Gastroesophageal sphincter (tissue), 4 donors: ENCODE measurements around the gene ZNF446. TPM values are rescaled to one million over a fixed set of nuclear protein-coding genes. Genes with fewer than 3 reads are reported as not detected.
"Not testable (repeated sequence)": the region's sequence is repeated elsewhere in the genome, so short reads cannot be mapped to it uniquely, and the experiment has no call there.

Source experiments
- ATAC-seq: fragments of 150-250 bp; one replicate; pipeline ENCODE4 v1.9.1; 2016; ENCODE audit warnings: mild to moderate bottlenecking, moderate library complexity
- H3K27ac ChIP-seq, 4 donors: fragments of 200-600 bp; sonication (generic) in 3 of 4; 1 replicate in 3 of 4; 2 replicates in 1 of 4; pipeline ENCODE4 v1.5.1; 2016 to 2019
- H3K27me3 ChIP-seq: fragments of 200-600 bp; sonication (generic); one replicate; pipeline ENCODE4 v1.5.1; 2019
- H3K36me3 ChIP-seq, 2 donors: fragments of 200-600 bp; sonication (generic); one replicate each; pipeline ENCODE4 v1.5.1; 2019; ENCODE audit warnings: control low read depth in 1 of 2
- H3K4me1 ChIP-seq, 3 donors: fragments of 200-600 bp; sonication (generic); 1 replicate in 2 of 3; 2 replicates in 1 of 3; pipeline ENCODE4 v1.5.1; 2016 to 2019; ENCODE audit warnings: control low read depth in 2 of 3
- H3K4me3 ChIP-seq, 2 donors: fragments of 200-600 bp; sonication (generic); one replicate each; pipeline ENCODE4 v1.5.1; 2019; ENCODE audit warnings: mild to moderate bottlenecking in 1 of 2, moderate library complexity in 1 of 2
- H3K9me3 ChIP-seq, 3 donors: fragments of 200-600 bp; sonication (generic); one replicate each; pipeline ENCODE4 v1.5.1; 2017 to 2019; ENCODE audit warnings: control low read depth in 2 of 3
- EP300 ChIP-seq: sonication (generic); formaldehyde crosslinking; IDR thresholded peaks from one replicate; pipeline ENCODE4 v1.6.1; 2017; ENCODE audit warnings: antibody characterized with exemption, mild to moderate bottlenecking
- POLR2A ChIP-seq, 2 donors: fragments of 450-650 bp; IDR thresholded peaks; one replicate each; pipeline ENCODE4 v1.6.1; 2017; ENCODE audit warnings: antibody characterized with exemption in 2 of 2, mild to moderate bottlenecking in 2 of 2, moderate library complexity in 1 of 2
- POLR2AphosphoS5 ChIP-seq: sonication (generic); formaldehyde crosslinking; IDR thresholded peaks from one replicate; pipeline ENCODE4 v1.6.1; 2017; ENCODE audit warnings: antibody characterized with exemption
- WGBS, 2 donors: methylation state at CpG; one replicate each; pipeline ENCODE4 v1.1.5; 2018; ENCODE audit warnings: low coverage in 1 of 2; 5-methylcytosine and 5-hydroxymethylcytosine counted together
- total RNA-seq, 4 donors: library from RNA; depleted of rRNA; stranded (reverse); fragments of >200 nt; gene quantifications; one replicate each; pipeline ENCODE4 v1.1.0, GENCODE V29; 2016
- TF ChIP-seq, protein P1 (sequence below), 4 experiments: fragments of 200-600 bp in 2 of 4; fragments of 450-650 bp in 2 of 4; sonication (generic) in 1 of 4; IDR thresholded peaks; one replicate each; pipeline ENCODE4 v1.5.1; 2017 to 2019; ENCODE audit warnings: antibody characterized with exemption in 4 of 4, mild to moderate bottlenecking in 2 of 4, moderate library complexity in 2 of 4

The ZNF446 gene
- total RNA-seq, 4 donors from 2014 or later: 11.2 to 25.4 (median 17.5) TPM

DNA sequence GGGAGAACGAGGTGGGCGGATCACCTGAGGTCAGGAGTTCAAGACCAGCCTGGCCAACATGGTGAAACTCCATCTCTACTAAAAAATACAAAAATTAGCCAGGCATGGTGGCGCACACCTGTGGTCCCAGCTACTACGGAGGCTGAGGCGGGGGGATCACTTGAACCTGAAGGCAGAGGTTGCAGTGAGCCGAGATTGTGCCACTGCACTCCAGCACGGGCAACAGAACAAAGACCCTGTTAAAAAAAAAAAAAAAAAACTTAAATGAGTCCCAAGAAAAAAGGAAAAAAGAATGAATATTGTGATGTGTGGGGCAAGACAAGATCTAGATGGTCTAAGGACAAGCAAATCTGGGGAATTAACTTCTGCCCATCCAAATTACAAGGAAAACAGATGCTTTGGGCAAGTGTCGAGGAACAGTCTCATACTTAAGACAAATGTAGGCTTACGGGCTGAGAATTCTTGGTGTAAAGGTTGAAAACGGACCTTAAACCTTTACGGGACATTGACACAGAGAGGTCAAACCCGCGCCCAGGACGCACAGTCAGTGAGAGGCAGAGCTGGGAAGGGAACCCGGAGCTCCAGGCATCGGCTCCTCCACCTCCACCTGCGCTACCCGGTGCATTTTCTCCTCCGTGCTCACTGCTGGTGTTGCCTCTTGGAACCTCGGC is 9.9 kb upstream of the ZNF446 start:
- Histone ChIP-seq H3K36me3 (peaks cover 0 to 21% of the 10 kb centered on the region in 2 donors), H3K27me3 (no peaks in the 10 kb centered on the region), H3K4me1 (peaks cover 0 to 25% (median 3%) of the 10 kb centered on the region in 3 donors), H3K4me3 (peak overlapping the region; percentile 12 to 68), H3K27ac (peak overlapping the region in 1 of 4 donors; percentile 88), H3K9me3 (no peaks in the 10 kb centered on the region)
- TF ChIP-seq POLR2AphosphoS5 (no peak), POLR2A (IDR thresholded peaks at IDR 0.05) (no peak), EP300 (no peak)
- TF ChIP-seq, protein P1, sequence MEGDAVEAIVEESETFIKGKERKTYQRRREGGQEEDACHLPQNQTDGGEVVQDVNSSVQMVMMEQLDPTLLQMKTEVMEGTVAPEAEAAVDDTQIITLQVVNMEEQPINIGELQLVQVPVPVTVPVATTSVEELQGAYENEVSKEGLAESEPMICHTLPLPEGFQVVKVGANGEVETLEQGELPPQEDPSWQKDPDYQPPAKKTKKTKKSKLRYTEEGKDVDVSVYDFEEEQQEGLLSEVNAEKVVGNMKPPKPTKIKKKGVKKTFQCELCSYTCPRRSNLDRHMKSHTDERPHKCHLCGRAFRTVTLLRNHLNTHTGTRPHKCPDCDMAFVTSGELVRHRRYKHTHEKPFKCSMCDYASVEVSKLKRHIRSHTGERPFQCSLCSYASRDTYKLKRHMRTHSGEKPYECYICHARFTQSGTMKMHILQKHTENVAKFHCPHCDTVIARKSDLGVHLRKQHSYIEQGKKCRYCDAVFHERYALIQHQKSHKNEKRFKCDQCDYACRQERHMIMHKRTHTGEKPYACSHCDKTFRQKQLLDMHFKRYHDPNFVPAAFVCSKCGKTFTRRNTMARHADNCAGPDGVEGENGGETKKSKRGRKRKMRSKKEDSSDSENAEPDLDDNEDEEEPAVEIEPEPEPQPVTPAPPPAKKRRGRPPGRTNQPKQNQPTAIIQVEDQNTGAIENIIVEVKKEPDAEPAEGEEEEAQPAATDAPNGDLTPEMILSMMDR (IDR thresholded peaks at IDR 0.05): no peak
- WGBS, 2 donors: 23 to 32% methylated on average over 14 to 19 of the region's 20 CpGs
- ATAC-seq: peak; percentile 35

DNA sequence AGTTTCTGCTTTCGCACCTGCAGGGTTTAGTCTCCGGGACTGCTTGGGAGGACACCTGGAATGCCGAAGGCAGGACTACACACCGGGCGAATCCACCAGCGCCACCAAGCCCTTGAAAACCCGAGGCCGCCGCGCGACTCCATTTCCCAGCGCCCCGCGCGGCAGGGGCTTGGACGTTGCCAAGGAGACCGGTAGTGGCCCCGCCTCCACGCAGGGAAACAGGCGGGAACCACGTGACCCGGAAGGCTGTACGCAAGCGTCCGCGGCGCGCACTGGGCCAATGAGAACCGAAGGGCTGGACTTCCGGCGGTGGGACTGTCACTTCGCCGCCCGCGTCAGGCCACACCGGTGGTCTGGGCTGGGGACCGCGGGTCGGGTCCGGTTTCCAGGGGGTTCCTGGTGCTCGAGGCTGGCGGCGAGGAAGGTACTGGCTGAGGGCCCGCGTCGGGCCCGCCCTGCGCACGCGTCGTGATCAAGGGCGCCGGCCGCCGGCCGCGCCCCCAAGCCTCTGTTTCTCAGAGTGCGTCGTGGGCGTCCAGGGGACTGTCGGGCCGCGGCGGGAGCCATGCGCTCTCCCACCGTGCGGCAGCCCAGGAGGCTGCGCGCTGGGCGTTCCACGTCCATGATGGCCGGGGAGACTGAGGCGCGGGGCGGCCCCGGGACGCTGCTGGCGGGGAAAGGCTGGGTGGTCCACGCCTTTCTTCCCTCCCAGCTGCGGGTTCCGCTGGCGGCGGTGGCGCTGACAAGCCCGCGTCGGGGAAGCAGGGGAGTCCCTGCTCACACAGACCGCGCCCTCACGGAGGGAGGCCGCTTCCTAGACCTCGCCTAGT is 9.2 kb upstream of the ZNF446 start, which contains the start of gene ZNF324:
Gene ZNF324 (plus strand): TSS at position 321 of the 830 bp plus-strand sequence. CDS start 2,106 bp downstream, outside the sequence.
- Histone ChIP-seq H3K27ac (peak within 1 kb of the TSS; percentile 56 to 88 (median 84)), H3K4me1 (peaks cover 0 to 25% (median 3%) of the 10 kb centered on the region in 3 donors), H3K9me3 (no peaks in the 10 kb centered on the region), H3K4me3 (peak within 1 kb of the TSS; percentile 68 to 90), H3K36me3 (peaks cover 0 to 27% of the 10 kb centered on the region in 2 donors), H3K27me3 (no peaks in the 10 kb centered on the region)
- WGBS, 2 donors: 0 to 6% methylated on average over 1 to 10 of the region's 92 CpGs
- peak; percentile 59 to 63 for TF ChIP-seq POLR2A (IDR thresholded peaks at IDR 0.05)
- TF ChIP-seq POLR2AphosphoS5: peak; percentile 55
- no peak for TF ChIP-seq EP300
- TF ChIP-seq, protein P1 (IDR thresholded peaks at IDR 0.05): no peak
- peak; percentile 99 for ATAC-seq

DNA sequence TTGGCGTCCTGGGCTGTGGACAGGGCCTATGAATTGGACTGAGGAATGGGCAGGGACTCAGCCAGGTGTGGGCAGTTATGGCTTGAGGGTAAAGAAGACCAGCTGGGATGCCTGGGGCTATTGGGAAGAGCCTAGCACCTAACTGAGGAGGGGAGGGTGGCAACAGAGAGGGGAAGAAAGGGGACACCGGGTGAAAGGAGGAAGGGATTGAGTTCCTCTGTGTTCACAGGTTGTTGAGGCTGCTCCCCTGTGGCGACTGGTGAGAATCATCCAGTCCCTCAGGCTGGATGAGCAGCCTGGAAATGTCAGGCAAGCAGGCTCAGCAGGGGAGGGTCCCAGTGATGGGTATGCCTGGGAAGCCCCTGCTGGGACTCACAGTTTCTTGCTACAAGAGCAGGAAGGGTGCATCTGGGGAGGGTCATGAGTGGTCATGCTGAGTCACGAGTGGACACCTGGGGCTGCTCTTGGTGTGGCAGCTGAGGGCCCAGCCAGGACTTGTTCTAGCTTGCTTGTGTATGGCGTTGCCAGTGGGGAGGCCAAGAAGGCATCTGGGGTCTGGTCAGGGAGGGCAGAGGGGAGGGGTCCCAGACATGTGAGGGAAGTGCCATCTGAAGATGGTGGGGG is 7.8 kb upstream of the ZNF446 start:
- H3K4me1 ChIP-seq: peaks cover 0 to 25% (median 3%) of the 10 kb centered on the region in 3 donors
- no peak for ATAC-seq
- H3K36me3 ChIP-seq: peaks cover 0 to 41% of the 10 kb centered on the region in 2 donors
- TF ChIP-seq, protein P1 (IDR thresholded peaks at IDR 0.05): no peak
- no peak for TF ChIP-seq EP300
- TF ChIP-seq POLR2A (IDR thresholded peaks at IDR 0.05): no peak
- no peak for TF ChIP-seq POLR2AphosphoS5
- 33 to 63% methylated on average over 3 of the region's 5 CpGs for WGBS, 2 donors
- peak overlapping the region in 1 of 2 donors; percentile 68 for H3K4me3 ChIP-seq
- H3K27ac ChIP-seq: no peak overlapping the region
- no peaks in the 10 kb centered on the region for H3K27me3 ChIP-seq
- no peaks in the 10 kb centered on the region for H3K9me3 ChIP-seq

DNA sequence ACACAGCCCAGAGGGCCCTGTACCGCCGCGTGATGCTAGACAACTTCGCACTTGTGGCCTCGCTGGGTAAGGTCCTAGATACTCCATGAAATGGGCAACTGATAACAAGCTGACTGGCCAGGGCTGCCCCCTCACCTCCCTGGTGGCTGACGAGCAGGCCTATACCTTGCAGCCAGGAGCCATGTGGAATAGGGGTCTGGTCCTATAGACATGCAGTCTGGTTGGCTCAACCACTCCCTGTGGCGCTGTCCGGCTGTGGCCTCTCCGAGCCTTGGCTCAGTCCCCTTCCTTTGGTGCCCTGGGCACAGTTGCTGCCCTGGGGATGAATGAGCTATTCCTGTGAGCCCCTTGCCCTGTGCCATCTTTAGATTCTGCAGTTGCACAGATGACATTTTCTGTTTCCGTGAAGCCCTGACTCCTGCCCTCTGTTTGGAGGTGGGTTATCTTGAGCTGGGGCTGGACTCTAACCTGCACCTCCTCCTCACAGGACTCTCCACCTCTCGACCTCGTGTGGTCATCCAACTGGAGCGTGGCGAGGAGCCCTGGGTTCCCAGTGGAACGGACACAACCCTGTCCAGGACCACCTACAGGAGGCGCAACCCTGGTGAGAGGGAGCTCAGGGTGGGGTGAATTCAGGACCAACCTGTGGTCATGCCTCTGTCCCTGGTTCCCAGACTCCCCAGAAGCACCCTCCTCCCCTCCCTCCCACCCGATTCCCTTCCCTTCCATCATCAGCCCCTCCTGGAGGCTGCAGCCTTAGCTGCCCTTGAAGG is 6.7 kb upstream of the ZNF446 start:
- H3K27ac ChIP-seq: no peak overlapping the region
- peaks cover 0 to 25% (median 3%) of the 10 kb centered on the region in 3 donors for H3K4me1 ChIP-seq
- TF ChIP-seq POLR2AphosphoS5 (no peak), EP300 (no peak), POLR2A (IDR thresholded peaks at IDR 0.05) (no peak)
- TF ChIP-seq, protein P1 (IDR thresholded peaks at IDR 0.05): no peak
- no peaks in the 10 kb centered on the region for H3K9me3 ChIP-seq
- H3K27me3 ChIP-seq: no peaks in the 10 kb centered on the region
- no peak overlapping the region for H3K4me3 ChIP-seq
- peaks cover 0 to 50% of the 10 kb centered on the region in 2 donors for H3K36me3 ChIP-seq
- WGBS, 2 donors: 88% methylated on average over 4 of the region's 17 CpGs; no CpG with 5 or more reads in 1 of the 2 donors
- ATAC-seq: no peak

DNA sequence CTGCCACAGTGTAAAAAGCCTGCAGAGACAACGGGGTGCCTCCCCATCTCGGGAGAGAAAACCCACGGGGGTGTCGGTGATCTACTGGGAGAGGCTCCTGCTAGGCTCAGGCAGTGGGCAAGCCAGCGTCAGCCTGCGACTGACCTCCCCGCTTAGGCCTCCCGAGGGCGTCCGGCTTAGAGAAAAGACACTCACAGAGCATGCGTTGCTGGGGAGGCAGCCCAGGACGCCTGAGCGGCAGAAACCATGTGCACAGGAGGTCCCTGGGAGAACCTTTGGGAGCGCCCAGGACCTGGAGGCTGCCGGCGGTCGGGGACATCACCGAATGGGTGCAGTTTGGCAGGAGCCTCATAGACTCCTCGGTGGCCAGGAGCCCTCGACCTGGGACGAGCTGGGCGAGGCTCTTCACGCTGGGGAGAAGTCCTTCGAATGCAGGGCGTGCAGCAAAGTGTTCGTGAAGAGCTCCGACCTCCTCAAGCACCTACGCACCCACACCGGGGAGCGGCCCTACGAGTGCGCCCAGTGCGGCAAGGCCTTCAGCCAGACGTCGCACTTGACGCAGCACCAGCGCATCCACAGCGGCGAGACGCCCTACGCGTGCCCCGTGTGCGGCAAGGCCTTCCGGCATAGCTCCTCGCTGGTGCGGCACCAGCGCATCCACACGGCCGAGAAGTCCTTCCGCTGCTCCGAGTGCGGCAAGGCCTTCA is 5.2 kb upstream of the ZNF446 start:
- not testable (repeated sequence) for H3K4me3 ChIP-seq, H3K27ac ChIP-seq, H3K27me3 ChIP-seq, ATAC-seq, H3K9me3 ChIP-seq
- Histone ChIP-seq H3K36me3 (peaks cover 0 to 50% of the 10 kb centered on the region in 2 donors), H3K4me1 (peaks cover 0 to 36% (median 7%) of the 10 kb centered on the region in 3 donors)
- 80% methylated on average over 2 of the region's 53 CpGs; no CpG with 5 or more reads in 1 of the 2 donors for WGBS, 2 donors
